ENCODE data around the gene COL21A1. TPM values are rescaled to one million over a fixed set of nuclear protein-coding genes. Genes with fewer than 3 reads are reported as not detected.

The COL21A1 gene
- total and polyA plus RNA-seq, 7 donors = 0.24 to 7.1 (median 0.65) TPM

- WGBS, 3 donors = 88 to 97% (median 94%) methylated on average over 4 of the region's 4 CpGs
- intact Hi-C loops (cut with DNase I) = no loop called here
- no peaks in the 10 kb centered on the region for H3K27me3 ChIP-seq (ENCODE audit: insufficient read depth in 3 of 3, low read length in 2 of 3)
- H3K4me3 ChIP-seq = no peak overlapping the region
- no peaks in the 10 kb centered on the region for H3K36me3 ChIP-seq (ENCODE audit: insufficient read depth in 1 of 2, low read depth in 1 of 2)
- DNase-seq (no peak), ATAC-seq (no peak)
- no peaks in the 10 kb centered on the region for H3K4me1 ChIP-seq
- TF ChIP-seq CTCF (IDR thresholded peaks at IDR 0.05) = no peak
- H3K9me3 ChIP-seq = peaks cover 5% of the 10 kb centered on the region
- no peak overlapping the region for H3K27ac ChIP-seq
These were observed 158.7 kb downstream of the COL21A1 start for GRCh38 chr6:56088641-56089040.

GRCh38 chr6:56087421-56087820 lies 160.0 kb downstream of the COL21A1 start:
- no peak for TF ChIP-seq CTCF (IDR thresholded peaks at IDR 0.05)
- H3K36me3 ChIP-seq (ENCODE audit: insufficient read depth in 1 of 2, low read depth in 1 of 2) = no peaks in the 10 kb centered on the region
- DNase-seq (no peak), ATAC-seq (no peak)
- H3K27me3 ChIP-seq (ENCODE audit: insufficient read depth in 3 of 3, low read length in 2 of 3) = no peaks in the 10 kb centered on the region
- no peaks in the 10 kb centered on the region for H3K4me1 ChIP-seq
- H3K27ac ChIP-seq = no peak overlapping the region
- H3K4me3 ChIP-seq = no peak overlapping the region
- H3K9me3 ChIP-seq = peaks cover under 1% of the 10 kb centered on the region
- intact Hi-C loops (cut with DNase I) = no loop called here

- DNase-seq (no peak), ATAC-seq (no peak)
- WGBS, 3 donors = 94 to 99% (median 98%) methylated on average over 2 of the region's 2 CpGs
- no peak overlapping the region for H3K4me3 ChIP-seq
- H3K27me3 ChIP-seq (ENCODE audit: insufficient read depth in 3 of 3, low read length in 2 of 3) = no peaks in the 10 kb centered on the region
- intact Hi-C loops (cut with DNase I) = no loop called here
- no peaks in the 10 kb centered on the region for H3K36me3 ChIP-seq (ENCODE audit: insufficient read depth in 1 of 2, low read depth in 1 of 2)
- H3K9me3 ChIP-seq = no peaks in the 10 kb centered on the region
- H3K27ac ChIP-seq = no peak overlapping the region
- H3K4me1 ChIP-seq = no peaks in the 10 kb centered on the region
- TF ChIP-seq CTCF (IDR thresholded peaks at IDR 0.05) = no peak
These were observed 167.4 kb downstream of the COL21A1 start for GRCh38 chr6:56079751-56080540.

- TF ChIP-seq CTCF (IDR thresholded peaks at IDR 0.05) = no peak
- intact Hi-C loops (cut with DNase I) = no loop called here
- H3K4me3 ChIP-seq = no peak overlapping the region
- no peaks in the 10 kb centered on the region for H3K27me3 ChIP-seq (ENCODE audit: insufficient read depth in 3 of 3, low read length in 2 of 3)
- no peak overlapping the region for H3K27ac ChIP-seq
- DNase-seq (no peak), ATAC-seq (no peak)
- H3K4me1 ChIP-seq = no peaks in the 10 kb centered on the region
- H3K36me3 ChIP-seq (ENCODE audit: insufficient read depth in 1 of 2, low read depth in 1 of 2) = no peaks in the 10 kb centered on the region
- H3K9me3 ChIP-seq = no peaks in the 10 kb centered on the region
These were observed 171.3 kb downstream of the COL21A1 start for GRCh38 chr6:56076033-56076432.

GRCh38 chr6:56073761-56074160 lies 173.6 kb downstream of the COL21A1 start:
- Histone ChIP-seq H3K4me3 (no peak overlapping the region), H3K27ac (no peak overlapping the region), H3K36me3 (ENCODE audit: insufficient read depth in 1 of 2, low read depth in 1 of 2) (no peaks in the 10 kb centered on the region), H3K9me3 (no peaks in the 10 kb centered on the region), H3K27me3 (ENCODE audit: insufficient read depth in 3 of 3, low read length in 2 of 3) (no peaks in the 10 kb centered on the region), H3K4me1 (no peaks in the 10 kb centered on the region)
- intact Hi-C loops (cut with DNase I) = no loop called here
- no peak for DNase-seq
- ATAC-seq = no peak
- TF ChIP-seq CTCF (IDR thresholded peaks at IDR 0.05) = no peak

All from psoas muscle (tissue), 8 donors.